ENCODE measurements around the gene DNAAF5. TPM values are rescaled to one million over a fixed set of nuclear protein-coding genes. Genes with fewer than 3 reads are reported as not detected.
A peak's percentile ranks its signal among the peaks of the same experiment; 100 is the strongest.

The DNAAF5 gene
- total and polyA plus RNA-seq, 9 of the 15 experiments (the other 6 are each of a cell fraction or from before 2014, with no cell fraction given), result 3.1 to 69.7 (median 19.1) TPM

- H3K9me3 ChIP-seq (replicated peaks; ENCODE audit: control insufficient read depth, insufficient read depth, low read depth, low read length), result peaks cover 17% of the 10 kb centered on the region
- ChIA-PET CTCF (ENCODE audit: low intra/inter-chr PET ratio) (no interaction called here), POLR2A (no interaction called here)
- H3K9ac ChIP-seq (ENCODE audit: insufficient read depth in 1 of 2, low read depth in 2 of 2, low read length in 2 of 2), result no peak overlapping the region; a peak in 1 of 4 replicates
- peaks cover 91% of the 10 kb centered on the region for H3K79me2 ChIP-seq (ENCODE audit: control insufficient read depth, insufficient read depth, low read length)
- WGBS (ENCODE audit: insufficient coverage, low coverage, missing lambda C conversion rate), result 93% methylated on average over 12 of the region's 17 CpGs
- H2AFZ ChIP-seq (ENCODE audit: low read depth, low read length), result no peak overlapping the region
- no peak overlapping the region for H3K27ac ChIP-seq (ENCODE audit: extremely low read depth, low read depth, low read length)
- H3K4me3 ChIP-seq, result no peak overlapping the region
- peaks cover 77% of the 10 kb centered on the region for H3K36me3 ChIP-seq (ENCODE audit: control insufficient read depth, insufficient read depth, low read length)
- intact Hi-C loops (cut with micrococcal nuclease) (no loop called here), in situ Hi-C loops (cut with MboI) (no loop called here)
- H3K9me1 ChIP-seq (ENCODE audit: control insufficient read depth, insufficient read depth, low read length), result no peaks in the 10 kb centered on the region
- H3K4me1 ChIP-seq (replicated peaks in 1 of 2; ENCODE audit: control insufficient read depth in 2 of 2, insufficient read depth in 2 of 2, low read length in 2 of 2), result peaks cover 5 to 31% of the 10 kb centered on the region in 2 experiments; a peak in 3 of 5 replicates
- DNase-seq (ENCODE audit: extremely low read depth in 1 of 4, low spot score in 3 of 4) (peak in 1 of 4 experiments; percentile 11), FAIRE-seq (no peak), ATAC-seq (peak; percentile 38; the same call in 1 of the 3 replicates)
- BruUV-seq (replicated peaks), result no TSS peak
- 0 out of 2 replicates have a peak, but pooled peaks cover 4% of the 10 kb centered on the region for H4K20me1 ChIP-seq (replicated peaks; ENCODE audit: control insufficient read depth, insufficient read depth, low read length)
- no peaks in the 10 kb centered on the region for H3K27me3 ChIP-seq (ENCODE audit: control insufficient read depth in 2 of 2, insufficient read depth in 2 of 2, low read length in 2 of 2)
- H3K4me2 ChIP-seq (ENCODE audit: insufficient read depth, low read length), result no peak overlapping the region
- TF ChIP-seq GABPB1 (CRISPR knock-in tag; IDR thresholded peaks at IDR 0.05) (no peak), RBFOX2 (IDR thresholded peaks at IDR 0.05; ENCODE audit: low read depth, low read length) (peak; percentile 59), POLR2A (conservative IDR thresholded peaks at IDR 0.05) (peak; percentile 28; the same call in 1 of the 2 replicates), PHF20 (IDR thresholded peaks at IDR 0.05; ENCODE audit: partially characterized antibody) (no peak), RAD21 (CRISPR knock-in tag; conservative IDR thresholded peaks at IDR 0.05 in 1 of 2, IDR thresholded peaks at IDR 0.05 in 1 of 2) (peak in 1 of 2 experiments; percentile 8; a peak in 1 of 4 replicates), CTCF (IDR thresholded peaks at IDR 0.05 in 2 of 3, conservative IDR thresholded peaks at IDR 0.05 in 1 of 3; ENCODE audit: insufficient read depth in 2 of 3, low read depth in 1 of 3, low read length in 3 of 3) (peak in 1 of 3 experiments; percentile 5; a peak in 1 of 6 replicates), NR1H2 (CRISPR knock-in tag; IDR thresholded peaks at IDR 0.05) (no peak), GTF2F1 (IDR thresholded peaks at IDR 0.05; ENCODE audit: low read depth, low read length) (no peak), CHD2 (IDR thresholded peaks at IDR 0.05; ENCODE audit: low read depth, low read length) (no peak), ARID1B (IDR thresholded peaks at IDR 0.05) (no peak), ARID3A (IDR thresholded peaks at IDR 0.05; ENCODE audit: borderline replicate concordance, low read depth, low read length) (no peak), RBM14 (IDR thresholded peaks at IDR 0.05; ENCODE audit: borderline replicate concordance, insufficient read depth, low read depth, low read length) (no peak), MEF2A (IDR thresholded peaks at IDR 0.05; ENCODE audit: control insufficient read depth, low read depth, low read length) (no peak), ZBTB7A (IDR thresholded peaks at IDR 0.05; ENCODE audit: borderline replicate concordance, control insufficient read depth, low read depth, low read length) (no peak), SIN3B (IDR thresholded peaks at IDR 0.05; ENCODE audit: low read depth) (no peak), ZNF280A (IDR thresholded peaks at IDR 0.05; ENCODE audit: low read depth, partially characterized antibody) (no peak), YY1 (IDR thresholded peaks at IDR 0.05; ENCODE audit: borderline replicate concordance in 1 of 3, control insufficient read depth in 1 of 3, extremely low read depth in 1 of 3, insufficient read depth in 3 of 3, insufficient read length in 1 of 3, insufficient replicate concordance in 2 of 3, low read depth in 1 of 3, low read length in 2 of 3) (no peak)
Measured at GRCh38 chr7:732094-732541, 5.6 kb downstream of the DNAAF5 start.

Data from K562 (cell line).